HG03139 (cell line): ENCODE data around the gene SMIM1.

Experiments used
- ATAC-seq: cut with Tn5 transposase; IDR thresholded peaks from one replicate; pipeline ENCODE4 v1.9.1; 2021; ENCODE audit not compliant: unreplicated experiment

SMIM1 gene

DNA sequence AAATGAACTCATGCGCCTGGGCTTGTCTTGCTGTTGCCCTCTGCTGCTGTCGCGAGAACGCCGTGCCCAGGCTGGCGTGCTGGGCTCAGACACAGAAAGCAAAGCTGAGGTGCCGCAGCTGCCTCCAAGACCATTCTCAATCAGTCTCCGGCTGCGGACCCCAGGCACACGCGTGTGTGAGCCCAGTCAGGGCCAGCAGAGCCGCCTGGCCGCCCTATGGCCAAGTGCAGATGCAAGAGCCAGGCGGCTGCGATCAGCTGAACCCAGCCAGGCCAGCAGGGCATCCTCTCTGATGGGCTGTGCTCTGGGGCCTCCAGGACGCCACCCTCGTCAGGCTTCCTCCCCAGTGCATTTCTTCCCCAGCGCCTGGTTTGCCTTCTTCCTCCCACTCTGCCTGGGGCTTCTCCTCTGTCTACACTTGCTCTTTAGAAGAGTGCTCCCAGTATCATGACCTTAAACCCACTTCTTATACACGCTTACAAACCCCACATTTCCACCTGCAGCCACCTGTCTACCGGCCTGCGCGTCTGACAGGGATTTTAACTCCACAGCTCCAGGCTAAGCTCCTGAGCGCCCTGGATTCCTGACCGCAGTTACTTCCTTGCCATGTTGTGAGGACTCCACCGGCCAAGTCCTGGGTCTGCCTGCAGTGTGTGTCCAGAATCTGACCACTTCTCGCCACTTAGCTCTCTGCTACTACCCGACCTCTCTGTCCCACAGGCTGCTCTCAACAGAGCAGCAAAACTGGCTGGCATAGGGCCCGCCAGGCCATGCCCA lies 45.5 kb downstream of the SMIM1 start:
- ATAC-seq = no peak

GRCh38 chr1:3819771-3820200 lies 47.2 kb downstream of the SMIM1 start:
- no peak for ATAC-seq

DNA sequence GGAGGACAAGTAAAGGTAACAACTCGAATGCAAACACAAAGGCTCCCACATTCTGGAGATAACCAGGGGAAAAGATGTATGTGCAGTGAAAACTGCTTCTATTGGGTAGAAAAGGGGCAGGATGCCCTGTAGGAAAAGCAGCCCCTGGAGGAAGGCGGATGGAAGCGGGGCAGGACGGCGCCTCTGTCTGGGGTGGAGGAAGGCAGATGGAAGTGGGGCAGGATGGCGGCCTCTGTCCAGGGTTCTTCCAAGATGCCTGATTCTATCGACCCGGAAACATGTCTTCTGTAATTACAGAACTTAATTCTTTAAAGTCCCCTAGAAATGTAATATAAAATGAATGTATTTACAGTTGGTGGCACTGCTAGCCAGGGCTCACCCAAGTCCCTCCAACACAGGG lies 47.8 kb downstream of the SMIM1 start:
- no peak for ATAC-seq

- ATAC-seq = no peak
Measured at GRCh38 chr1:3821004-3821403, 48.5 kb downstream of the SMIM1 start.

- ATAC-seq = no peak
Measured at GRCh38 chr1:3821447-3821846, 48.9 kb downstream of the SMIM1 start.

- ATAC-seq = no peak
Measured at GRCh38 chr1:3821908-3822307, 49.4 kb downstream of the SMIM1 start.

DNA sequence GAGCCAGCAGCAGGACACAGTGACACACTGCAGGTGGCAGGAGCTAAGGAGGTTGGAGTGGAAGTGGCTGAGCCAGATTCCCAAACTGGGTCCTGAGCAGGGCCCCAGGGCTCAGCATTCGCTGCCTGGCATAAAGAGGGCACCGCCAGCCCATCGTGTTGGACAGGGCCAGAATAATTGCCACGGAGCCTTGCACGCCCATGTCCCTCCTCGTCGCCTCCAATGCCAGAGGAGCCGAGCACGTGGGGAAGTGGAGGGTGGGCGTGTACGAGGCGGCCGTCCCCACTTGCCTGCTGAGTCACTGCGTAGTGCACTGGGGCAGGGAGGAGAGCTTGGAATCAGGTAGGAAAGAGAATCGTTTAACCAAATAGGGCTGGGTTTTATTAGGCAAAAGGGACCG lies 49.9 kb downstream of the SMIM1 start:
- ATAC-seq = no peak

DNA sequence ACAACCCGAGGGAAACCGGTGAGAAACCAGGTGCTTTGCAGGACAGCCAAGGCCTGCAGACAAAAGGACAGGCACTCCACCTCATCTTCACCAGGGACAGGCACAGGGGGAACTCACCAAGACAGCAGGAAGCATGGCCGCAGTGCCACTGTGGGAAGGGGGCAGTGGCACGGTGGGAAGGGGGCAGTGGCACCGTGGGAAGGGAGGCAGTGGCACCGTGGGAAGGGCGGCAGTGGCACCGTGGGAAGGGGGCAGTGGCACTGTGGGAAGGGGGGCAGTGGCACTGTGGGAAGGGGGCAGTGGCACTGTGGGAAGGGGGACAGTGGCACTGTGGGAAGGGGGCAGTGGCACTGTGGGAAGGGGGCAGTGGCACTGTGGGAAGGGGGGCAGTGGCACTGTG lies 52.1 kb downstream of the SMIM1 start:
- ATAC-seq = no peak

GRCh38 chr1:3825356-3825755 lies 52.8 kb downstream of the SMIM1 start:
- ATAC-seq = no peak
